Renal cortex interstitium (tissue), 11 donors: ENCODE data around the gene ERC2. TPM values are rescaled to one million over a fixed set of nuclear protein-coding genes. Genes with fewer than 3 reads are reported as not detected.

Experiments
- DNase-seq, 11 donors: peaks; one replicate each; pipeline ENCODE4 v3.0.0-alpha.2; 2013; ENCODE audit warnings: low read depth in 9 of 11, low spot score in 4 of 11; ENCODE audit errors: extremely low read depth in 1 of 11
- polyA plus RNA-seq, 3 donors: library from polyadenylated mRNA; unstranded; fragments of 120-200 nt; gene quantifications; one replicate each; pipeline ENCODE4 v1.2.1, GENCODE V29; 2013; ENCODE audit not compliant: insufficient read length in 3 of 3

The ERC2 gene
- polyA plus RNA-seq, 3 donors, result 2.4 to 4.2 (median 3.3) TPM

DNA sequence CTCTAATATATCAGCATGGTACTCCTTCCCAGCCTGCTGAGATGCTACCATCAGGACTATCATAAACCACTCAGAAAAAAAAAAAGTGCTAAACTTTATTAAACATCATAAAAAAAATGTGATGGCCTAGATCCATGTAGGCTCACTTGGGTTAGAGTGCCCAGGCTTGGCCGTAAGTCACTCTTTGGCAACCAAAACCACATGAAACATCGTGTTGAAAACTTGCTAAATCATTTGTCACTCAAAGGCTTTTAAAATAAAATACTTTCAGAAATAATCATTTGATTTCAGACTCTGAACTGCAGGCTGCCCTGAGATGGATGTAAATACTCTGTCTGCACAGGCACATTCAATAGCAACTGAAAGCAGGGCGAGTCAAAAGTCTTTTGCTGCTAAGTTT is 902.7 kb downstream of the ERC2 start:
- no peak for DNase-seq

DNA sequence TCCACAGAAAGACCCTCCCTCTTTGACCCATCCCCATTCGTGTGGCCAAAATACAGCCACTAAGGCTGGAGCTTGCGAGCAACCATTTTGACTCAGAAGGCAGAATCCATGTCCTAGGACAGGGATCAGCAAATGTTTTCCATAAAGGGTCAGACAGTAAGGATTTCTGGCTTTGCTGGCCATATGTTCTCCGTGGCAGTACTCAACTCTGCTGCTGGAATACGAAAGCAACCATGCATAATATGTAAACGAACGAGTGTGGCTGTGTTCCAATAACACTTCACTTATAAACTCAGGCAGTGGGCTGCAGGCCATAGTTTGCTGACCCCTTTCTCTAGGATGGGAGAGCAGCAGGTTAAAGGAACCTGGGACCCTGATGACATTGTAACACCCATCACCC is 903.5 kb downstream of the ERC2 start:
- DNase-seq, result peak in 1 of 11 donors; percentile 51

DNA sequence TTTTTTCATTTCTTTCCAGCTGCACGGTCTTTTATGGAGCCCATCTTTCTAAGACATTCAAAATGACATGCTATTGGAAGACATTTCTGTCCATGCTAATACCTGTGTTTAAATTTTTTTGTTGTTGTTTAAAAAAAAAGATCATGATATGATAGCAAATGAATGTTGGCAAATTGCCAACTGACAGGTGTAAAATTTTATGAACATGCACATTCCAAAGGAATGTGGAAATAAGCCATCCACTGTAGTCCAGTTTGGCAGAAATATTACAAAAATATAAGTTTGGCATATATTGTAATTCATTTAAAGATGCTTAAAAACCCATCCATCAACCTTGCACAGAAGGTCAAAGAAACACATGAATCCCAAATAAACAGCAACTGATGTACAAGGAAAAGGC is 905.6 kb downstream of the ERC2 start:
- no peak for DNase-seq

DNA sequence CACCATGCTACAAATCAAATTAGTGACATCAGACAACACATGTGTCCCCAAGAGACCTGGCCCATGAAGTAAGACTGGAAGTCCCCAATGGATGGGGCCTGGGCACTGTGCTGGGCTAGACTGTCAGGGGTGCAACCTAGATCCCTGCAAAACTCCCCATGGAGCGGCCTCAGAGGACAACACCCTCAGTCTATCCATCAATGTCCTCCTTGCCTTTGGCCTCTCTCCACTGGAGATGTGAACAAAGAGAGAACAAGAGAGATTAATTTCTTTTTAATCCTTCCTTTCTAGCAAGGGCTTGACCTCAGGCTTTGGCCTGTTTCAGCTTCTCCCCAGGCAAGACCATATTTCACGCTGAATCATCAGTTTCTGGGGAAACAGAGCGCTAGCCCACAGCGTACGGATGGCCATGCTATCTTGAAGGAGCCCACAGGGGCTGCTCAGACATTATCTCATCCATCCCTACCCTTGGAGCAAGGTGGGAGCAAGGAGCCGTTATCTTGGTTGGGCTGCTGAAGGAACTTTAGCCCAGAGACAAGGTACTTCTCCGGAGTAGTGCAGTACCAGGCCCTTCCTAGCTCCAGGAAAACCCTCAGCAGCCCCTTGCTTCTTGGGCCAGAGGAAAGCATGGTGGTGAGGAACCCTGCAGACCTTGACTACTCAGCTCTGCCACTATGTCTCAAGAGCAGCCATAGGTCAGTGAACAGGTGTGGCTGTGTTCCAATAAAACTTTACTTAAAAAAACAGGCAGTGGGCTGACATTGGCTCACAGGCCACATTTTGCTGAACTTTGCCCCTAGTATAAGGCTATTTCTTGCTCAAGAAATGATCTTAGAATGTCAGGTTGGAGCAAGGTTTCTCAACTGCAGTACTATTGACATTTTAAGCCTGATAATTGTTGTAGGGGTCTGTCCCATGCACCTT is 908.5 kb downstream of the ERC2 start:
- DNase-seq, result no peak

DNA sequence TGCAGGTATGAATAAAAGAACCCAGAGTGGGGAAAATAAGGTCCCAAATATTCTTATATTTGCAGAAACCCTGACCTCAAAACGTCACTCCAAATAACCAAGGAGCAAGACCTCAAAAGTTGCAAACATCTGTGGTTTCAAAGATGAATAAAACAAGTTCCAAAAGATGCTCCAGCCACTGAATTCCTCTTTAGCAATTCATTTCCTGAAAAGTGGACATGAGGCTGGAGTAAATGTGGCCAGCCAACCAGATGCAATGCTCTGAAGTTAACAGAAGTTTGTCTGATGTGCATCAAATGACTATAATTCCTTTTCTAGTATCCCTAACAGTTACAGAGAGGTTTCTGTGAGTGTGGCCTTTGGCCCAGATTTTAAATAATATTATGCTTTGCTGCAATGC is 910.0 kb downstream of the ERC2 start:
- no peak for DNase-seq

DNA sequence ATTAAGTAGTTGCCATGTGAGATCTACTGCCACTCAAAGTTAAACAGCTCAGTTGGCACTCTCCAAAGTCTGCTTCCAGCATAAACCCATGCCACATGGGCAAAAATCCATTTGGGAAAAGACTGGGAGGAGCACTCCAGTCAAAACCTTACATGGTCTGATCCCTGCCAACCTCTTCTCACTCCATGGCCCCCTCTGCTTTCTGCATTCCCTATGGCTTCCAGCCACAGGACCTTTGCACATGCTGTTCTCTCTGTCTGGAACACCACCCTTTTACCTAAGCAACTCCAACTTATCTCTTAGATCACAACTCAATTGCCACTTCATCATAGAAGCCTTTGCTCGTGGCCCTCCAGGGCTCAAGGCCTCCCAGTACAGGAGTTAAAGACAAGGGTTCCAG is 910.7 kb downstream of the ERC2 start:
- no peak for DNase-seq

DNA sequence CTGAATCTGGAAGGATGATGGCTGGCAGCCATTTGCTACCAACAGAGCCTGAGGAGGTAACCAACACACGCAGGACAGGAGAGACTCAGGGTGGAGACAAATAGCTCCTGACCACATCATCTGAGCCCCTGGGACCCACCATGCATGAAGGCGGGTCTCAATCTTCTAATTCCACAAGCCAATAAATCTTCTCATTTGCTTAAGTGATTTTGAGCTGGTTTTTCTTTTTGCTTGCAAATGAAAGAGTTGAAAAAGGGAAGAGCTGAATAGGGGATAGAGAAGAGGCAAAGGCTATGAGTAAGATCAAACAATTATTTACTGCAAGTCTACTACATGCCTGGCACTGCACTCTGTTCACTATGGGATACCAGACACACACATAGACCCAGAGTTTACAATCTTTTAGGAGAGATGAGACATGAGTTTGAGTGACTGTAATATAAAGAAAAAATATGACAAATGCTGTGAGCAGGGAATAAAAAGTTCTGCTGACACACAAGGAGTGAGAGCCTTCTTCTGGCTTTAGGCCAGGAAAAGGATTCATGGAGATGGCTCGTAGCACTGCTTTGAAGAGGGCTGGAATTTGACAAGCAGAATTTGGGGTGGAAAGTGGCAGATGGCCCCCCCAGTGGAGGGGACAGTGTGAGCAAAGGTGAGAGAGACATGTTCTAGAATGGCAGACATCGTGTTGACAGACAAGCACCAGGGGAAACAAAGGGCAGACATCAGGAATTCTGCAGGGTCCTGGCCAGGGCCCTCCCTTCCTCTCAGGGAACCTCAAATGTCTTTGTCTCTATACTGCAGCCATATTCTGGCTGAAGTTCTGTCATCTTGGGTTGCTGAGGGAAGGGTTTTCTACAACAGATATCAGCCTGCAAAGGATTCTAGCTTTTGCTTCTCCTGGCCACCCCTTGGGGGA is 911.4 kb downstream of the ERC2 start:
- DNase-seq, result no peak

DNA sequence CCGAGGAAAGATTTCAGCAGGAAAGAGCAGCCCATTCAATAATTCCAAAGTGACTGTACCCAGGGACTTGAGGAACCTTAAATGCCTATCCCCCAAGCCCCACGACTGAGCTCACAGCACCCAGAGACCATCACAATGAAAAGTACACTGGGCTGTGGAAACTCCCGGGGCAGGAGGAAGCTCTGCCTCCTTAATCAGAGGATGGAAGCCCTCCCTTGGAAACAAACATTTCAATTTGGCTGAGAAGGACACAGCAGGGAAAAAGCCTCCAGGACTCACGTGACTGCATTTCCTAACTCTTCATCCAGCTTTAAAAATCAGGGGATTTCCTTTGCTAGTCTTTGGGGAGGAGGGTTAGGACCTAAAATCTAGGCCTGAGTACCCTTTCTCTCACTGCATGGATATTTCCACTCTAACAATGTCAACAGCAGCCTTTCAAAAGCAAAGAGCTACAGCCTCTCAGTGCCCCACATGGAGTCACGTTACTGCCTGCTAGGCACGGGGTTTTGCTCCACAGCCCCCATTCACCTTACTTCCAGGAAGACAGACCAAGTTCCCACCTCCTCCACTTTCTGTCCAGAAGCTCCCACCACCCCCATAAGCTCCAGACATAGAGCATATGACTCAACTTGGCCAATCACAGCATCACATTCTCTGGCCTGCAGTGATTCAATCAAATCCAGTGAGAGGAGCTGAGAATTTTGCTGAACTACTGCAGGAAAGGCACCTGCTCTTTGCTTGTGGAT is 912.2 kb downstream of the ERC2 start:
- DNase-seq, result no peak

DNA sequence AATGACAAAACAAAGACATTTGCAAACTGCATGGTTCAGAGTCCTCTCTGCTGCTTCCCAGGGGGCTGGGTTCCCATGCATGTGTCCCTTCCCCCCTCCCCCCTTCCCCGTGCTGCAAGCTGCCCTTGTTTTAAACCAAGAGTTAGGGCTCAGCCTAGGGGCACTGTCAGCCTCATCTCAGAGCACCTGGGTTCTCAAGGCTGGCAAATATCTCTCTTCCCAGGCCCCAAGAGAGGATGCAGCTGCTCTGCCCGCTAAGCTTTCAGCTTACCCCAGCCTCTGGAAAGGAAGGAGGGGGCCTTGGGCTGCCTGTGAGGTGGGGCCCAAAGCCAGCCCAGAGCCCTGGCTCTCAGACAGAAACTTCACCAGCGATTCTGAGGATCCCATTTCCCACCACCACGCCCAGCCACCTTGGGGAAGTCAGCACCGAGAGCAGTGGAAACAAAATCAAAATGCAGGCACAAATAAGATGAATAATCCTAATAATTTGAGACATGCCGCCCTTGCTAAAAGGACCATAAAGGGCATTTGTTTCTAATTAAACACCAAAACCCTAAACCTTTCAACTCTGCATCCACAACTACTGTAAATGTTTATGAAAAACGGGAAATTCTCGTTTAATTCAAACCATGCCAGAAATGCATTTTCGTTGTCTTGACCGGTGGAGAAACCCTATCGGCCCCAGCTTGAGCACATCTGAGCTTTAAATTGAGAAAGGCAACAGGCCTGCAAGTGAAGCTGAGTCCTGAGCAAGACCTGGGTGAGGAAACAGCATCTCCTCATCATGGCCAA is 913.4 kb downstream of the ERC2 start:
- no peak for DNase-seq

DNA sequence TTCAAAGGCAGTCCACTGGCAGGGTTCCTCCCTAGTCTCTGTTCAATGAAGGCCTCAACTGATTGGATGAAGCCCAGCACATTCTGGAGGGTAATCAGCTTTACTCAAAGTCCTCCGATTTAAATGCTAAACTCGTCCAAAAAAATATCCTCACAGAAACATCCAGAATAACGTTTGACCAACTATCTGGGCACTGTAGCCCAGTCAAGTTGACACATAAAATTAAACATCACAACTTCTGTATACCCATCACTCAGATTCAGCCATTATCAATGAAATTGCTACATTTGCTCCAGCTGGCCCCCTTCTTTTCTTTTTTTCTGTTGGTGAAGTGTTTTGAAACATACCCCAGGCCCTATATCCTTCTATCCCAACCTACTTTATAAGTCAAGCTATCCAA is 916.6 kb downstream of the ERC2 start:
- DNase-seq, result no peak

DNA sequence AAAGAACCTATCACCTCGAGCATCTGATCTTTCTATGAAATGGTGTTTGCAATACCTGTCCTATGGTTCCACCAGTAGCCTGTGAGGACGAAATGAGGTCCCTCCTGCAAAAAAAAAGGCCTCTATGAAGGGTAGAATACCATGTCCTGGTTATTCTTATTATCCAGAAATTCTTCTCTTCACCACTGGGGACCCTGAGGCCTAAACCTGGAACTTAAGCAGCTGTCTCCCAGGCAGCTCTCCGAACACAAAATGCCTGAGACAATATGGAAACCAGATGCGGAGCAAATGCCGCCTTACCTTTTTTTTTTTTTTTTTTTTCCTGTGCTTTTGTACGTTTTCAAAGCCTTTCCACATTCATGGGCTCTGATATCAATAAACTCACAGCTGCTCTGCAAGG is 919.1 kb downstream of the ERC2 start:
- DNase-seq, result no peak

DNA sequence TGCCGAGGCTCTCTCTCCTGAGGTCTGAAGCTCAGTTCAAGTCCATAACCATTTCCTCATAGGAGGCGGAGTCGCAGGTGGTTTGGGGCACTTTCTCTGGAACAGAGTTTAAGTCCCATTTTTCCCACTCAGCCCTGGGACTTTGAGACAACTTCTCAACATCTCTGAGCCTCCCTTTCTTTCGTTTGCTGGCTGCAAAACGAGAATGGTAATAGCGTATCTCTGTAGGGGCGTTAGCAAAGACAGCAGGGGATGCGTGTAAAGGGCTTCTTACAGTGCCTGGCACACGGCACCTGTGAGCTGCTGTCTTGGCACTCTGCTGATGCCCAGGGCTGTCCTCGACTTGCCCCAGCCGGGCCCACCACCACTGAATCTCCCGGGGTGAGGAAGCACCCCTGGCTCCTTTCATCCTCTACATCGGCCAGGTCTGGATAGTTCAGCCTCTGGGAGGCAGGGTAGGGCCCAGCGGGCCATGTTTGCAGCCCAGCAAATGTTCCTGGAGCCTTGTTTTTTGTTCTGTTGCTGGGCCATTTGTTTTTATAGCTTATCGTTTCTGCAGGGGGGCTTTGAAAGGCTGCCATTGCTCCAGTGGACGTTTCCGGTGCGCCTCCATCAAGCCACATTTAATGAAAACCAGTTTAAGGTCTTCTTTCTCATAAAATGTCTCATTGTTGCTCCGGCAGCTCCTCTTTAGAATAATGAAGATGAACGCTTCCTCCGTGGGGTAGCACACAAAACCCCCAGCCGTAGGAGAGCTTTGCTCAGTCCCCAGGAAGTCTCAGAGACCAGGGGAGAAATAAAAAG is 921.2 kb downstream of the ERC2 start:
- DNase-seq, result no peak

DNA sequence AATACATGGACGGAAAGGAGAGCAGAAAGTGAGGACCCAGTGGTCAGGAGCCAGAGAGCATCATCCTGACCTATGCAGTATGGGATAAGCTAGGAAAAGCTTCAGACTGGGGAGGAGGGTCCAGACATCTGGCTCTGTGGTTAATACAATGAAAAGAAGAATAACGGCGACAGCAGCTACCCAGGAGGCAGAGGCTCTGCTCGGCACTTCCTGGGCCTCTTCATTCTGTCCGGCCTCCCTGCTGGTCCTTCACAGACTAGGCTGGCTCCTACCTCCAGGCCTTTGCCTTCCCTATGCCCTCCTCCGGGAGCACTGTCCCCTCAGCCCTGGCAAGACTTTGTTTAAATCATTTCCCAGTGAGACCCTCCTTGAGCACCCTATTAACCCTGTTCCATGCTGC is 922.3 kb downstream of the ERC2 start:
- DNase-seq, result no peak

DNA sequence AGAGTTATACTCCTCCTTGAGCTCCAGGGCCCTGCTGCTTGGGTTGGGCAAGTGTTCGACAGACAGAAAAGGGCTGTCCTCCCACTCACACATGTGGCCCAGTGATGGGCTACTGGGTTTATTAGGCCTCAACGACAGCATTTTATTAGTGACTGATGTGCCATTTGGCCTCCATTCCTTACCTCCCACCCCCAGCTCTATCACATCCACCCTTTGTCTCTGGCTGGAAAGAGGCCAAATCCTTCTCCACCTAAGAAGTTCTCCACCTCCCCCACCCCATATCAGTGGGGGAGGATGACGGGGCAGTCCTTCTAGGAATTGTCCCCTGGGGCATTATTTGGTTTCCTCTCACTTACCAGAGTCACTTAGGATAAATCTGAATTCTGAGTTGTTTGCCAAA is 924.0 kb downstream of the ERC2 start:
- no peak for DNase-seq

DNA sequence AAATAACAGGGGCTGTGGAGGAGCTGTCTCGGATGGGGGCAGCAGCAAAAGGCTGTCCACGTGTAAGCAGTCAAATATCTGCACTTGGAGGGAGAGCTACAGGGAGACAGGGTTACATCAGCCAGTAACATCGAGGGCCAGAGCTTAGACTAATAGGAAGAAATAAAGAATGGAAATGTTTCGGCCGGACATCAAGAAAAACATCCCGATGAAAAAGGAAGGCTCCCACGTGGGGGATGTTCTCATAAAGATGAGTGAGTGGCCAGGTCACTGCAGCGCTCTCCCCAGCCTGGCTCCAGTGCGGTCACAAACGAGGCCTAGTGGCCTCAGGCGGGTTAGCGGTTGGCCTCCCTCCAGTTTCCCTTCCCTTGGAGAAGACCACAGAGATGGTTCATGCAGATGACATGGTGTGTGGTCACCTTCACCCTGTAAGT is 925.1 kb downstream of the ERC2 start:
- DNase-seq, result peak in 7 of 11 donors; percentile 47 to 71 (median 62)

DNA sequence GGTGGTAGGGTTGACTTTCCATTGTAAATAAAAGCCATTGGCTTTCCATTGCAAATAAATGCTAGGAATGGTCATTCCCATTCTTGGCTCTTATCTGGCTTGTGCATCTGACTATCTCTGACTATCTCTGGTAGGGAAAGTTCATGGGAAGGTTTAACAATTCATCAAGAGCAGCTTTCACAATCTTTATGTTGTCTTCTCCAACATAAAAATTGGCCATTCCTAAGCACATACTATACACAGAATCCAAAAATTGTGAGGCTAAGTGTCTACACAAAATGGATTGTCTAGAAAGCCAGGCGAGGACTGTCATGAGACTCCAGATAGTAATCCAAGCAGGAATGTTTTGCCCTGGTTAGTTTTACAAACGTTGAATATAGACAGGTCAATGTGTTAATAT is 926.8 kb downstream of the ERC2 start:
- no peak for DNase-seq

DNA sequence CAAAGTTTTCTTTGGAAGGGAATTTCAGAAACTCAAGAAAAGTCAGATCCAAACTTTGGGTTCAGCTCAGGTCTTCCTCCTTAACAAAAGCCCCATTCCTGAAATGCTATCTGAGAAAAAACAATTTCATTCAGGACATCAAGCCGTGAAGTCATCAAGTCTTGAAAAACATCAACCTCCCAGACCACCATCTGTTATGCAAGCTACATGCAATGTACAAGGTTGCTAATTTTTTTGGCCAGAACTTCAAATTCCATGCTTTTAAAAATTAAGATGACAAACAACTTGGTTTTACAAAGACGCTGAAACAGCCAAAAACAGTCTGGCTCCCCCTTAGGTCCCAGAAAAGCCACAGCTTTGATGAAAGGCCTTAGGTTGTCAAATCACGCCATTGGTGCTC is 927.3 kb downstream of the ERC2 start:
- no peak for DNase-seq

DNA sequence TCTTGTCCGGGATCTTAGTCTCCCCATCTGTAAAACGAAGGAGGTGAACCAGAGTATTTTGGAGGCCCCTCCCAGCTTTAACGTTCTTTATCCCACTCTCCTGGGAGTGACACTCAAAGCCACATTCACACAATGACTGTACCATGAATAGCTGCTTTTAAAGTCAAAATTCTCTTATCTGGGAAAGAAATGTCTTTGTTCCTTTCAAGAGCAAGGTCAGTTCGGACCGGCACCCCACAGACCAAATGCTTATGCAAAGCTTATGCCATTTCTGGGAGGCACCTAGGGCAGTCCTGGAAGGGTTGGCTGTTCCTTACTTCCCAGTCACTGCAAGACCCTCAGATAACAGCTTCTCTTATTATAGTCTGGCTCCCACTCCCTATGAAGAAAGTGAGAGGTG is 927.7 kb downstream of the ERC2 start:
- DNase-seq, result no peak
